OCI-LY3 (cell line): Measurements from ENCODE around the gene POLR2H.

ENCODE experiments used
- CTCF ChIP-seq: fragments of 200-600, 300-600 bp; sonication (generic); IDR thresholded peaks from 2 replicates; pipeline ENCODE4 v1.5.1; 2014; ENCODE audit warnings: antibody characterized with exemption, low read length, low read depth
- EZH2phosphoT487 ChIP-seq: fragments of 200-600 bp; shearing (Covaris generic); IDR thresholded peaks from 2 replicates; pipeline ENCODE4 v1.6.1; 2018; ENCODE audit warnings: antibody characterized with exemption, mixed run types, low read depth

GRCh38 chr3:184314700-184315542, 46.6 kb upstream of the POLR2H start:
- TF ChIP-seq CTCF, result no peak
- TF ChIP-seq EZH2phosphoT487, result no peak
